ENCODE measurements around the gene CD8B2.

Gene CD8B2

GRCh38 chr2:106519767-106520166 lies 32.6 kb downstream of the CD8B2 start:
- H3K4me3 ChIP-seq (ENCODE audit: low read depth, low read length), result no peak overlapping the region
- DNase-seq (ENCODE audit: low read depth, low spot score), result no peak
- in situ Hi-C loops (cut with HindIII; ENCODE audit: low sequenced_read_pairs), result no loop called here
- TF ChIP-seq CTCF (IDR thresholded peaks at IDR 0.05; ENCODE audit: low read depth, low read length), result no peak

GRCh38 chr2:106521016-106521415 lies 33.9 kb downstream of the CD8B2 start:
- TF ChIP-seq CTCF (IDR thresholded peaks at IDR 0.05; ENCODE audit: low read depth, low read length), result no peak
- no peak overlapping the region for H3K4me3 ChIP-seq (ENCODE audit: low read depth, low read length)
- DNase-seq (ENCODE audit: low read depth, low spot score), result no peak
- in situ Hi-C loops (cut with HindIII; ENCODE audit: low sequenced_read_pairs), result no loop called here

GRCh38 chr2:106523976-106524665 lies 37.0 kb downstream of the CD8B2 start:
- TF ChIP-seq CTCF (IDR thresholded peaks at IDR 0.05; ENCODE audit: low read depth, low read length), result no peak
- no peak for DNase-seq (ENCODE audit: low read depth, low spot score)

GRCh38 chr2:106530866-106531265 lies 43.7 kb downstream of the CD8B2 start:
- in situ Hi-C loops (cut with HindIII; ENCODE audit: low sequenced_read_pairs), result no loop called here
- no peak for TF ChIP-seq CTCF (IDR thresholded peaks at IDR 0.05; ENCODE audit: low read depth, low read length)
- DNase-seq (ENCODE audit: low read depth, low spot score), result no peak
- no peak overlapping the region for H3K4me3 ChIP-seq (ENCODE audit: low read depth, low read length)

More at GRCh38 chr2:106523976-106524665, 37.0 kb downstream of the CD8B2 start:
- H3K4me3 ChIP-seq (ENCODE audit: low read depth, low read length), result no peak overlapping the region
- in situ Hi-C loops (cut with HindIII; ENCODE audit: low sequenced_read_pairs), result no loop called here

- DNase-seq (ENCODE audit: low read depth, low spot score), result peak; percentile 48
- no peak for TF ChIP-seq CTCF (IDR thresholded peaks at IDR 0.05; ENCODE audit: low read depth, low read length)
- in situ Hi-C loops (cut with HindIII; ENCODE audit: low sequenced_read_pairs), result no loop called here
- H3K4me3 ChIP-seq (ENCODE audit: low read depth, low read length), result no peak overlapping the region
Observed at GRCh38 chr2:106531676-106532214, 44.6 kb downstream of the CD8B2 start.

GRCh38 chr2:106532236-106532635 lies 45.1 kb downstream of the CD8B2 start:
- in situ Hi-C loops (cut with HindIII; ENCODE audit: low sequenced_read_pairs), result no loop called here
- H3K4me3 ChIP-seq (ENCODE audit: low read depth, low read length), result no peak overlapping the region
- no peak for TF ChIP-seq CTCF (IDR thresholded peaks at IDR 0.05; ENCODE audit: low read depth, low read length)
- DNase-seq (ENCODE audit: low read depth, low spot score), result no peak
